ENCODE data around the gene SERINC1.
"Not testable (repeated sequence)": the region's sequence is repeated elsewhere in the genome, so short reads cannot be mapped to it uniquely, and the experiment has no call there.

Gene SERINC1

GRCh38 chr6:122471107-122472021 is at the start of gene SERINC1:
Gene SERINC1, minus strand, starts transcription at chr6:122471807. Its CDS starts 70 bp downstream, at chr6:122471737.
- peak; percentile 81 to 87 for DNase-seq (ENCODE audit: low read depth in 1 of 2, low spot score in 1 of 2)

- DNase-seq (ENCODE audit: low read depth in 1 of 2, low spot score in 1 of 2), result no peak
Measured at GRCh38 chr6:122511193-122511924, 39.8 kb upstream of the SERINC1 start.

GRCh38 chr6:122505170-122505569 is 33.6 kb upstream of the SERINC1 start:
- DNase-seq (ENCODE audit: low read depth in 1 of 2, low spot score in 1 of 2), result not testable (repeated sequence)

DNA sequence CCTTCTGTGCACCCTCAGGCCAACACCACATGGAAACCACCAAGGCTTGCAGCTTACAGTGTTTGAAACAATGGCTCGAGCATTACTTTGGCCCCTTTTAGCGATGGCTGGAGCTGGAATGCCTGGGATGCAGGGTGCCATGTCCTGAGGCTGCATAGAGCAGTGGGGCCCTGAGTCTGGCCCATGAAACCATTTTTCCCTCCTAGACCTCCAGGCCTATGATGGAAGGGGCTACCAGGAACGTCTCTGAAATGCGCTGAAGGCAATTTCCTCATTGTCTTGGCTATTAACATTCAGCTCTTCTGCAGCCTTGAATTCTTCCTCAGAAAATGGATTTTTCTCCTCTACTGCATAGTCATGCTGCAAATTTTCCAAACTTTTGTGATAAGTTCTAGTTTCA is 29.9 kb upstream of the SERINC1 start:
- DNase-seq (ENCODE audit: low read depth in 1 of 2, low spot score in 1 of 2), result no peak

- no peak for DNase-seq (ENCODE audit: low read depth in 1 of 2, low spot score in 1 of 2)
Measured at GRCh38 chr6:122495612-122496011, 24.0 kb upstream of the SERINC1 start.

- DNase-seq (ENCODE audit: low read depth in 1 of 2, low spot score in 1 of 2), result no peak
Measured at GRCh38 chr6:122494665-122495272, 23.2 kb upstream of the SERINC1 start.

DNA sequence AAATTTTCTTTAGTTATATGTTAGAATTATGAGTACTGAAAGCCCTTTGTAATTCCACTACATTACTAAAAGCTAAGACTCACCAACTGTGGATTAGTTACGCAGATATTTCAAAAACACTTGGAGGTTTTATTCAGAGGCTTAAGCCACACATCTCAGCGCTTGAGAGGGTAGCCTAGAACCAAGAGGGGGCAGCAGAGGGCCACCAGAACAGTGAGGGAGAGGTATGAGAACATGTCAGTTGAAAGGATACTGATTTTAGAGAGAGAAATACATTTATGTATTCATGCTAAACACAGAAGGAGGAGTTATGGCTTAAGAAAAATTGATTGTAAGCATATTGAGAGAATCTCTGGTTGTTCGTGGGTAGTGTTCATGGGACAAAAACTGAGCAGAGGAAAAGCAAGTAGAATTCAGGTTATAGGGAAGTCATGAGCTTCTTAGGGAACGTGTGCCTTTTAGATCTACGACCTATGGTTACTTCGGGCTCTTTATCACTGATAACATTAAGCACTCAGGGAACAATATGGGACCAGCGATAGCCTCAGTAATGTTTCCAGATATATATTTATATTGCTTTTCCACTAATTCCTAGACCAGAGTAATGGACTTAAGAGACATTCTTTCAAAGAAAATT is 20.4 kb upstream of the SERINC1 start:
- peak; percentile 26 to 30 for DNase-seq (ENCODE audit: low read depth in 1 of 2, low spot score in 1 of 2)

GRCh38 chr6:122490607-122491006 is 19.0 kb upstream of the SERINC1 start:
- no peak for DNase-seq (ENCODE audit: low read depth in 1 of 2, low spot score in 1 of 2)

- DNase-seq (ENCODE audit: low read depth in 1 of 2, low spot score in 1 of 2), result no peak
Measured at GRCh38 chr6:122484760-122485159, 13.2 kb upstream of the SERINC1 start.

DNA sequence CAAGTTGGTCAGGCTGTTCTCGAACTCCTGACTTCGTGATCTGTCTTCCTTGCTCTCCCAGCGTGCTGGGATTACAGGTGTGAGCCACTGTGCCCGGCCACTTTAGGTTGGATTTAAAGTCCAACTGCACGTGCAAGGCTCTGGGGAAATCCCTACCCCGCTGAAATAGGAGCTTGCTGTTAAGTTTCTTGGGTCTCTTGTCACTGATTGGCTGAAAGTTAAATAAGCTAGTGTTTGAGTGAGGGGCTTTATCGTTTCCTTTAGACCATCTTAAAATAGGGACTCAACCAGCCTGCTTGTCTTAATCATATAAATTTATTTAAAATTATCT is 11.1 kb upstream of the SERINC1 start:
- DNase-seq (ENCODE audit: low read depth in 1 of 2, low spot score in 1 of 2), result no peak

GRCh38 chr6:122476131-122476530 is 4.5 kb upstream of the SERINC1 start:
- no peak for DNase-seq (ENCODE audit: low read depth in 1 of 2, low spot score in 1 of 2)

DNA sequence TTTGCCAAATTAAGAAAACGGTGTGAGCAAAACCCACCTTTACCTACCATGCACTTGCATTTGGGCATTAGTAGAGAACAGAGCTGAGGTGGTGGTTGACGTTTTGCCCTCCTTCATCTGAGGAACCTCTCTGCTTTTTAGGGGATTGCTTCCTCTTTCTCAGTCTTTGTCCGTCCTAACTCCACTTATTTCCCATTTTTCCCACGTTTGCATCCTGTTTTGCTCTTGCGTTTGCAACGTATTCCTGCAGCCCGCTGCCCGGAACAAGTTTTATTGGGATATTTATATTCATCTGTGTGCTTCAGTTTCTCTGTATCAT is 374 bp upstream of the SERINC1 start:
- no peak for DNase-seq (ENCODE audit: low read depth in 1 of 2, low spot score in 1 of 2)

DNA sequence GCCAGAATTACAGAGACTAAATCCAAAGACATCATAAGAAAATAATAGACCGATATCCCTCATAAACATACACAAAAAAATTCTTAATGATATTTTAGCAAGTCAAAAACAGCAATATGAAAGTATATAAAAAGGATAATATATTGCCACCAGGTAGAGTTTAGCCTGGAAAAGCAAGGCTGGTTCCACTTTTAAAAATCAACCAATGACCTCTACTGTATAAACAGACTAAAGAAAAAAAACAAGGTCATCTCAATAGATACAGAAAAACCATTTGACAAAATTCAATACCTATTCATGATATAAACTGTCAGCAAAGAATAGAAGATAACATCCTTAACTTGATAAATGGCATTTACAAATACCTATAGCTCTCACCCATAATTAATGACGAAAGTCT is 9.7 kb downstream of the SERINC1 start:
- no peak for DNase-seq (ENCODE audit: low read depth in 1 of 2, low spot score in 1 of 2)

DNA sequence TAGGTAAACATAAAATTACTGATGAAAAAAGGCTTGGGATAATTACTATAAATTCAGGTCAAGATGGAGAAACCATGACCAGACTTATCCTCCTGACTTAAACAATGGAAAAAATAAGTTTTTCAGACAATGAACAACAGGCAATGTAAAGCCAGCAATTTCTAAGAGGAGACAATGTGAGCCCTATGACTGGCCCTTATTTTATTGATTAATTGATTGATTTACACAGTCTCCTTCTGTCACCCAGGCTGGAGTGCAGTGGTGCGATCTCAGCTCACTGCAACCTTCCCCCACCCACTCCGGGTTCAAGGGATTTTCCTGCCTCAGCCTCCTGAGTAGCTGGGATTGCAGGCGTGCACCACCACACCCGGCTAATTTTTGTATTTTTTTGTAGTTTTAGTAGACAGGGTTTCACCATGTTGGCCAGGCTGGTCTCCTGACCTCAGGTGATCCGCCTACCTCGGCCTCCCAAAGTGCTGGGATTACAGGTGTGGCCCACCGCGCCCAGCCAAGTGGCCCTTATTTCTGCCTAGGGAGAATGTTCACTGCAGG is 11.7 kb downstream of the SERINC1 start:
- not testable (repeated sequence) for DNase-seq (ENCODE audit: low read depth in 1 of 2, low spot score in 1 of 2)

- DNase-seq (ENCODE audit: low read depth in 1 of 2, low spot score in 1 of 2), result no peak
Measured at GRCh38 chr6:122459240-122459639, 12.4 kb downstream of the SERINC1 start.

DNA sequence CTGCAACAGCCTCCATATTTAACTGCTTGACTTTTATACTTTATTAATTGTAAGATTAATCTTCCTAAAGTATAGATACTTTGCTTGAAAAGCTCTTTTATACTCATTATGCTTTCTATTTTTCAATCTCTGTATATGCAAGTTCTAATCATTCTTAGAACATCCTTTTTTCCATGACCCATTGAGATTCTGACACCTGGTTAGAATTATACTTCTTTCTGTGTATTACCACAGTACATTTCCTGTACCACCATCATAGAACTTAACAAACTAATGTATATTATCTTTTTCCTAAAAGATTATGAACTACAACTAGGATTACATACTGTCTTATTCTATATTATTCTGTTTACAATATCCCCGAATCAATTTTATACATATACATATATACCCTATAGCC is 13.5 kb downstream of the SERINC1 start:
- DNase-seq (ENCODE audit: low read depth in 1 of 2, low spot score in 1 of 2), result no peak

- DNase-seq (ENCODE audit: low read depth in 1 of 2, low spot score in 1 of 2), result not testable (repeated sequence)
Measured at GRCh38 chr6:122455116-122455515, 16.5 kb downstream of the SERINC1 start.

GRCh38 chr6:122454673-122455072 is 16.9 kb downstream of the SERINC1 start:
- DNase-seq (ENCODE audit: low read depth in 1 of 2, low spot score in 1 of 2), result no peak

DNA sequence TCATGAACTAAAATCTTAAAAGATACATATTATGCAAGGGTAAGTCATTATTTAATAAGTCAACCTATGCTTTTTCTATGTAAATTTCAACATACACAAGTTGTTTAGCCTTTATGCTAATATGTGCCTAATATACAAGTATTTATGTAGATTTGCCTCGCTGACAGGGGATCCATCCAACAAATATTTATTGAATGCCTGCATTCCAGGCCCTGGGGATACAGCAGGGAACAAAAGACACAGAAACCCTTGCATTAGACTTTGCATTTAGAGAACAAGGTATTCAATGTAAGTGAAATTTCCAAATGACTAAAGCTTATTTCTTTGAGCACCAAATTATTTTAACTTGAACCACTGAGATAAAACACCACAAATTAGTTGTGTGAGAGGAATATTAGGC is 19.1 kb downstream of the SERINC1 start:
- no peak for DNase-seq (ENCODE audit: low read depth in 1 of 2, low spot score in 1 of 2)

- DNase-seq (ENCODE audit: low read depth in 1 of 2, low spot score in 1 of 2), result no peak
Measured at GRCh38 chr6:122449069-122449468, 22.5 kb downstream of the SERINC1 start.

GRCh38 chr6:122445274-122445673 is 26.3 kb downstream of the SERINC1 start:
- DNase-seq (ENCODE audit: low read depth in 1 of 2, low spot score in 1 of 2), result no peak
